CD8-positive, alpha-beta memory T cell (primary cell): ENCODE results near the gene EVA1B. TPM values are rescaled to one million over a fixed set of nuclear protein-coding genes. Genes with fewer than 3 reads are reported as not detected.

Experiments used
- CTCF ChIA-PET: fragments of 350-600 bp; sonication (Branson Sonifier 250); formaldehyde crosslinking; loops from one replicate; lab custom pipeline; 2021; ENCODE audit warnings: antibody characterized with exemption; lab: Charles Lee
- POLR2A ChIA-PET: fragments of 350-600 bp; sonication (Branson Sonifier 250); formaldehyde crosslinking; loops from one replicate; lab custom pipeline; 2021; ENCODE audit warnings: antibody characterized with exemption; lab: Charles Lee
- DNase-seq, 5 donors: peaks; one replicate each; pipeline versions ENCODE4 v3.0.0 to v3.0.0-alpha.2; 2020 to 2022; ENCODE audit warnings: mixed read lengths in 1 of 5
- H3K27ac ChIP-seq: one replicate; pipeline ENCODE4 v1.7.0; 2013; ENCODE audit warnings: low read depth, mild to moderate bottlenecking, low read length, moderate library complexity
- H3K27me3 ChIP-seq: 2 replicates; pipeline ENCODE4 v1.7.0; 2013; ENCODE audit warnings: low read length, mild to moderate bottlenecking; ENCODE audit not compliant: insufficient read depth, poor library complexity, severe bottlenecking
- H3K36me3 ChIP-seq: 2 replicates; pipeline ENCODE4 v1.7.0; 2013; ENCODE audit warnings: mild to moderate bottlenecking, low read length, moderate library complexity; ENCODE audit not compliant: insufficient read depth
- H3K4me1 ChIP-seq: 2 replicates; pipeline ENCODE4 v1.7.0; 2013; ENCODE audit warnings: mild to moderate bottlenecking, low read length, moderate library complexity; ENCODE audit not compliant: insufficient read depth
- H3K4me3 ChIP-seq: 2 replicates; pipeline ENCODE4 v1.7.0; 2013; ENCODE audit warnings: mild to moderate bottlenecking, low read length
- H3K9me3 ChIP-seq: 2 replicates; pipeline ENCODE4 v1.7.0; 2013; ENCODE audit warnings: mild to moderate bottlenecking, low read length
- H3K27ac Mint-ChIP-seq, 8 donors: one replicate each; pipeline ENCODE4 v1.8.0; 2020 to 2021; ENCODE audit warnings: mixed read lengths in 8 of 8, mild to moderate bottlenecking in 6 of 8, inconsistent platforms in 3 of 8, moderate library complexity in 3 of 8
- H3K27me3 Mint-ChIP-seq, 2 donors: one replicate each; pipeline ENCODE4 v1.8.0; 2020 to 2021; ENCODE audit warnings: mixed read lengths in 2 of 2, mild to moderate bottlenecking in 1 of 2, moderate library complexity in 1 of 2
- H3K36me3 Mint-ChIP-seq, 3 donors: one replicate each; pipeline ENCODE4 v1.8.0; 2020 to 2021; ENCODE audit warnings: mixed read lengths in 3 of 3, inconsistent platforms in 1 of 3, mild to moderate bottlenecking in 1 of 3
- H3K4me1 Mint-ChIP-seq, 3 donors: one replicate each; pipeline ENCODE4 v1.8.0; 2020 to 2021; ENCODE audit warnings: mixed read lengths in 3 of 3, inconsistent platforms in 1 of 3, mild to moderate bottlenecking in 1 of 3
- H3K4me3 Mint-ChIP-seq, 7 donors: one replicate each; pipeline ENCODE4 v1.8.0; 2020 to 2021; ENCODE audit warnings: mixed read lengths in 7 of 7, mild to moderate bottlenecking in 6 of 7, moderate library complexity in 4 of 7, inconsistent platforms in 2 of 7
- H3K9me3 Mint-ChIP-seq, 5 donors: one replicate each; pipeline ENCODE4 v1.8.0; 2020 to 2022; ENCODE audit warnings: mixed read lengths in 5 of 5, mild to moderate bottlenecking in 3 of 5, moderate library complexity in 2 of 5, inconsistent platforms in 1 of 5
- polyA plus RNA-seq: library from polyadenylated mRNA; unstranded; fragments of 300-500 nt; fragmentation: Illumina TruSeq; gene quantifications from one replicate; pipeline ENCODE4 v1.2.3, GENCODE V29; 2021
- total RNA-seq, 2 experiments: library from RNA; stranded (reverse); gene quantifications; one replicate each; pipeline ENCODE4 v1.2.3, GENCODE V29; 2021

Gene EVA1B
- total and polyA plus RNA-seq, 3 experiments from 2014 or later = 8.1 to 16.3 (median 13.6) TPM

DNA sequence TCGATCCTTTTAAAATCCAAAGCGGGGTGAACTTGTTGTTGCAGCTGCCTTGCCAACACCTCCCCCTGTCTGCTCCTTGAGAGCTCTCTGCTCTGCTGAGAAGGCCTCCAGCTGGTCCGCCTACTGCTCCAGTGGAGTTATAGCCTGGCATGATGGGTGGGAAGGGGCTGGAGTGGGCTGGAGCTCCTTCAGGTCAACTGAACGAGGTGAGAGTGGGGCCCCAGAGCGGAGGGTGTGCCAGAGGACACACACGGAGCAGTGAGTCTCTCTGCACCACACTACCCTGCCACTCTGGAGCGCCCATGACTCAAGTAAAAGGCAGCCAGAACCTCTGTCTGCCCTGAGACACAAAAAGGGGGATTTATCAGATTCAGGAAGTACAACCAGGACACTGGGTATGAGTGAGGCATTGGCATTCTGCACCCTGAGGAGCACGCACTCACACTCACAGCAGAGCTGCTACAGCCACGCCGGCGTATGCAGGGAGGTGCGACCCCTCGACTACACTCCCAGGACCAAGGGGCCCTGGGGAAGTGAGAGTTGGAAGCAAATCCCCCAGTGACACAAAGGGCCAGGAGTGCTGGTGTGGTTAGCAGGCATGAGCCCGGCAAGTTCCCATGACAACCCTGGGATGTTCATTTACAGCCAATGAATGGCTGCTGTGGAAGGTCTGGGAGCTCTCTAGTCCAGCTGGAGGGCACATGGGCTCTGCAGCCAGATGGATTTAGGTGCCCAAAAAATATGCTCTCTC is 28.0 kb upstream of the EVA1B start:
- Mint-ChIP-seq H3K27ac (peak overlapping the region in 1 of 8 donors; percentile 59), H3K9me3 (no peaks in the 10 kb centered on the region), H3K4me1 (peaks cover 8 to 11% (median 11%) of the 10 kb centered on the region in 3 donors), H3K36me3 (peaks cover 5 to 77% (median 20%) of the 10 kb centered on the region in 3 donors), H3K4me3 (no peak overlapping the region), H3K27me3 (no peaks in the 10 kb centered on the region)
- H3K27ac ChIP-seq = no peak overlapping the region
- no peak overlapping the region for H3K4me3 ChIP-seq
- H3K27me3 ChIP-seq = no peaks in the 10 kb centered on the region
- DNase-seq = no peak
- H3K36me3 ChIP-seq = peaks cover 43% of the 10 kb centered on the region
- POLR2A ChIA-PET = no interaction called here
- H3K4me1 ChIP-seq = peaks cover 21% of the 10 kb centered on the region
- H3K9me3 ChIP-seq = no peaks in the 10 kb centered on the region
- CTCF ChIA-PET = interaction anchor here (1.1 to 1.5 kb wide), 4 partner anchors 9 to 68 kb away, joined by 3 to 5 read pairs (median 4); no protein-coding TSS in a partner anchor

DNA sequence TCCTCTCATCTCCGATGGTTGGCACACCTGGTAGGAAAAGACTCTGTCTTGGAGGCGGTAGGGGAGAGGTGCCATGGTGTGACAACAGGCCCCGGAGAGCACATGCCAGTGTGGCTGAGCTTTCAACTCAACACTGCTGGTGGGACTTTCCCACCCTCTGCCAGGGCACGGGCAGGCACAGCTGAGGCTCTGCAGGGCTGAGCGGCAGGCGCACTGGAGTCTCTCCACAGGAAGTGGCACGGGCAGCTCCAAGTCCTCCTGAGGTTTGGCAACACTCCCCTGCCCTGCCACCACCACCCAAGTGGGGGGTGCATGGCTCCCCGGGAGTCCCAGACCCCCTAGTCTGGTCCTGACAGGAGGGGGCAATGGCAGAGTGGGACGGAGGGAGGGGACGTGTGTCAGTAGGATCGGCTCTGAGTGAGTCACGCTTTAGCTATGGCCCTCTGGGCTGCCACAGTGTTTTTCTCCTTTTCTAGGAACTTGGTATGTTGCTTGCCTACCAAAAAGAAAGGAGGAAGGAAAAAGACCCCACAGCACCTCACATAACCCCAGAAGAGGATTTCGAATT is 27.3 kb upstream of the EVA1B start:
- H3K36me3 ChIP-seq = peaks cover 41% of the 10 kb centered on the region
- H3K36me3 Mint-ChIP-seq = peaks cover 5 to 76% (median 20%) of the 10 kb centered on the region in 3 donors
- H3K4me3 ChIP-seq = peak overlapping the region; percentile 14
- peak overlapping the region in 5 of 8 donors; percentile 41 to 84 (median 79) for H3K27ac Mint-ChIP-seq
- no peaks in the 10 kb centered on the region for H3K9me3 Mint-ChIP-seq
- H3K27me3 Mint-ChIP-seq = no peaks in the 10 kb centered on the region
- H3K4me3 Mint-ChIP-seq = no peak overlapping the region
- H3K27ac ChIP-seq = no peak overlapping the region
- ChIA-PET CTCF (interaction anchor here (1.0 to 1.5 kb wide), 5 partner anchors 8 to 68 kb away, joined by 3 to 5 read pairs (median 3); no protein-coding TSS in a partner anchor), POLR2A (no interaction called here)
- no peaks in the 10 kb centered on the region for H3K27me3 ChIP-seq
- peak in 2 of 5 donors; percentile 16 to 50 for DNase-seq
- peaks cover 8 to 11% (median 11%) of the 10 kb centered on the region in 3 donors for H3K4me1 Mint-ChIP-seq
- peaks cover 21% of the 10 kb centered on the region for H3K4me1 ChIP-seq
- H3K9me3 ChIP-seq = no peaks in the 10 kb centered on the region

DNA sequence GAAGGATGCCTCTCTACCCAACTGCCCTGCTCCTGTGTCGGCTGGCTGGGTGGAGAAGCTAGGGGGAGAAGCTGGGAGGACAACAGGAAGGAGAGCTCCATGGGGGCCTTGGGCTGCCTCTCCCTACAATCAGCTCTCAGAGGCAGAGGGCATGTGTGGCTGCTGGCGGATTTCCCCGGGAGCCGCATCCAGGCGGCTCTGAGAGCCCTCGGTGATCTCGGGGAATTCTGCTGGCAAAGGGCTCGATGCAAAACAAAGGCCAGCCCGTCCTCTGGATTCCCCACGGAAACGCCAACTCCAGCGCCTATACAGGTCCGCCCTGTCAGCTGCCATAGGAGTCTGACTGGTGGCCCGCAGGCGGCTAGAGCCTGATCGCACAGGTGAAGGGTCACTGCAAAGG is 26.4 kb upstream of the EVA1B start:
- Histone ChIP-seq H3K9me3 (no peaks in the 10 kb centered on the region), H3K36me3 (peaks cover 32% of the 10 kb centered on the region), H3K27ac (no peak overlapping the region), H3K4me3 (no peak overlapping the region), H3K27me3 (no peaks in the 10 kb centered on the region), H3K4me1 (peaks cover 21% of the 10 kb centered on the region)
- Mint-ChIP-seq H3K36me3 (peaks cover 5 to 76% (median 16%) of the 10 kb centered on the region in 3 donors), H3K4me1 (peaks cover 8 to 11% (median 11%) of the 10 kb centered on the region in 3 donors), H3K4me3 (no peak overlapping the region), H3K27me3 (no peaks in the 10 kb centered on the region), H3K27ac (peak overlapping the region in 1 of 8 donors; percentile 68), H3K9me3 (no peaks in the 10 kb centered on the region)
- DNase-seq = no peak
- POLR2A ChIA-PET = interaction anchor here (0.6 kb wide), 1 partner anchor 38 kb away, joined by 3 read pairs; no protein-coding TSS in a partner anchor
- CTCF ChIA-PET = interaction anchor here (1.0 to 1.5 kb wide), 4 partner anchors 18 to 73 kb away, joined by 3 read pairs; no protein-coding TSS in a partner anchor

DNA sequence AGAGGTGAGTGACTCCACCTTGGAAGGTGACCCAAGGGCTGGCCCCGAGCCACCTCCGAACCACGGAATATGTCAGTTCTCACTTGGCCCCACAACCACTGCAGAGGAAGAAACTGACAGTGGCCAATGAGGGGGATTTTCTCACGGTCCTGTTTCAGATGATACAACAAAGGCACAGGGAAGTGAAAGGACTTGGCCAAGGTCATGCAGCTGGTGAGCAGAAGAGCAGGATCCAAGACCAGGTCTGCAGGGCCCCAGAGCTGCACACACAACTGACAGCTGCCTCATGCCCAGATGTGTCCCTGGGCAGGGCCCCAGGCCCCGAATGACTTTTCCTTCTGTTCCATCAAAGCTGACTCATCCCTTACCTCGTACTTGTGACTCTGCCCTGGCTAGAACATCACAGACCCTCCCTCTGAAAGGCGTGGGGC is 25.8 kb upstream of the EVA1B start:
- ChIA-PET POLR2A (interaction anchor here (0.6 to 0.7 kb wide), 2 partner anchors 39 to 51 kb away, joined by 3 read pairs; no protein-coding TSS in a partner anchor), CTCF (interaction anchor here (1.0 kb wide), 1 partner anchor 72 kb away, joined by 3 read pairs; no protein-coding TSS in a partner anchor)
- Histone ChIP-seq H3K9me3 (no peaks in the 10 kb centered on the region), H3K27me3 (no peaks in the 10 kb centered on the region), H3K27ac (no peak overlapping the region), H3K4me1 (peaks cover 21% of the 10 kb centered on the region), H3K36me3 (peaks cover 27% of the 10 kb centered on the region), H3K4me3 (no peak overlapping the region)
- peaks cover 8 to 11% (median 11%) of the 10 kb centered on the region in 3 donors for H3K4me1 Mint-ChIP-seq
- no peaks in the 10 kb centered on the region for H3K9me3 Mint-ChIP-seq
- H3K27ac Mint-ChIP-seq = no peak overlapping the region
- no peak overlapping the region for H3K4me3 Mint-ChIP-seq
- DNase-seq = no peak
- peaks cover 5 to 76% (median 13%) of the 10 kb centered on the region in 3 donors for H3K36me3 Mint-ChIP-seq
- H3K27me3 Mint-ChIP-seq = no peaks in the 10 kb centered on the region

DNA sequence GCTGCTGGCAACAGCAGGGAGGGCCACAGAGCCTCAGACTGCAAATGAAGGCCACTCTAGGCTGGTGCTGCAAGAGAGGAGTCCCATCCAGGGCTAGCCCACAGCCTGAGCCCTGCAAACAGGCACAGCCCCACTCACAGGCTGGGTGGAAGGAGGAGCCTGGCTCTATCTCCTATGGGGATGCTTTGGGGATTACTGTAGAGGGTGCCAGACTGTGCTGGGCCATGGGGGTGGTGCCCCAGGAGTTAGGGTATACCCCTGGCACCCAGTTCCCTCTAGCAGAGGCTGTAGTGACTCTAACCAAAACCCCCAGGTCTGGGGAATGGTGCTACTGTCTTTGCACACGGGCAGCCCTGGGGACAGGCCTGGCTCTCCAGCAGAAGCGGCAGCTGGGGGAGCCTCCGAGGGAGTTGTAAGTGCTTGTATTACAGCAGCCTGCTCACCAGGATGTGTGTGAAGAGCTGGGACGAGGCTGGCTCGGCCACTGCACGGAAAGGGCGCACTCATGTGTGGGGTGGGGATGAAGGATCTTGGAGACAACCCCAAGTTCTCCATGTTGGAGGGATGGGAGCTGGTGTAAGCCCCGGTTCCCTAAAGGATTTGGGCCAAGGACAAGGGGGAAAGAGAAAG is 23.4 kb upstream of the EVA1B start:
- peaks cover 5 to 76% (median 12%) of the 10 kb centered on the region in 3 donors for H3K36me3 Mint-ChIP-seq
- Histone ChIP-seq H3K4me3 (no peak overlapping the region), H3K27ac (no peak overlapping the region), H3K9me3 (no peaks in the 10 kb centered on the region), H3K36me3 (peaks cover 14% of the 10 kb centered on the region), H3K27me3 (no peaks in the 10 kb centered on the region), H3K4me1 (peaks cover 31% of the 10 kb centered on the region)
- H3K9me3 Mint-ChIP-seq = no peaks in the 10 kb centered on the region
- H3K4me1 Mint-ChIP-seq = peaks cover 10 to 11% (median 11%) of the 10 kb centered on the region in 3 donors
- no peak overlapping the region for H3K4me3 Mint-ChIP-seq
- no peak for DNase-seq
- H3K27me3 Mint-ChIP-seq = no peaks in the 10 kb centered on the region
- CTCF ChIA-PET = interaction anchor here (0.9 kb wide), 1 partner anchor 37 kb away, joined by 3 read pairs; no protein-coding TSS in a partner anchor
- POLR2A ChIA-PET = no interaction called here
- H3K27ac Mint-ChIP-seq = peak overlapping the region in 1 of 8 donors; percentile 17

DNA sequence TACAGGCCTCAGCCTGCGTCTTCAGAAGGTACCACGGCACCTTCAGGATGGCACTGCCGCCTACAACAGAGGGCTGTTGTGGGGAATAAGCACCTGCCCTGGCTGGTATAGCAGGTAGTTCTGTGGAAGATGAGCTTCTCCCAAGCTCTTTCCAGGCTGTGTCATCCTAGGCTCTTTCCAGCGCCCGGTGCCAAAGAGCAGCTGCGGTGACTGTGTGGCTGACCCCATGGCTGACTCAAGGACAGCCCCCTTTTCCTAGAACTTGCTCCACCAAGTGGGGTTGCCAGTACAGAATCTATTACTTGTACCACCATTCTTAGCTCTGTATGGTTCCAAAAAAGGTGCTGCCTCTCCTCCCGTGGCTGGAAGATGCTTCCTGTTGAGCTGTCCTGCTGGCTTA is 21.9 kb upstream of the EVA1B start:
- Mint-ChIP-seq H3K4me3 (no peak overlapping the region), H3K9me3 (no peaks in the 10 kb centered on the region), H3K27me3 (no peaks in the 10 kb centered on the region), H3K36me3 (peaks cover 12 to 83% (median 14%) of the 10 kb centered on the region in 3 donors), H3K27ac (peak overlapping the region in 1 of 8 donors; percentile 88), H3K4me1 (peaks cover 1 to 2% (median 2%) of the 10 kb centered on the region in 3 donors)
- peaks cover 16% of the 10 kb centered on the region for H3K4me1 ChIP-seq
- DNase-seq = no peak
- no peaks in the 10 kb centered on the region for H3K27me3 ChIP-seq
- no peak overlapping the region for H3K27ac ChIP-seq
- no peak overlapping the region for H3K4me3 ChIP-seq
- H3K9me3 ChIP-seq = no peaks in the 10 kb centered on the region
- CTCF ChIA-PET = interaction anchor here (1.4 kb wide), 1 partner anchor 76 kb away, joined by 4 read pairs; no protein-coding TSS in a partner anchor
- H3K36me3 ChIP-seq = peaks cover 14% of the 10 kb centered on the region
- POLR2A ChIA-PET = no interaction called here

DNA sequence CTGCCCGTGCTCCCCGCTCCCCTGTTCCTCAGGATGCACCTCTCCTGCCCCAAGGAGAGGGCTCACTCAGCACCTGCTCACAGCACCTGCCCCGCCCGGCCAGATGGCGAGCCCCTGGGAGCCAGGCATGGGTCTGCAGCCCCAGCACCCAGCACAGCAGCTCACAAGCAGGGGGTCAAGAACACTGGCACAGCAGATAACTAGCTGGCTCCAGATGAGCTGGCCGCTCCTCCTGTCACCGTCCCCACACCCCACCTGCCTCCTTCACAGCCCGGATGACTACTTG is 20.9 kb upstream of the EVA1B start:
- no peak overlapping the region for H3K27ac ChIP-seq
- ChIA-PET CTCF (interaction anchor here (1.4 to 4.1 kb wide), 2 partner anchors 75 to 77 kb away, joined by 4 to 22 read pairs; no protein-coding TSS in a partner anchor), POLR2A (no interaction called here)
- no peak overlapping the region for H3K4me3 ChIP-seq
- Mint-ChIP-seq H3K4me1 (peaks cover 0 to 3% (median 3%) of the 10 kb centered on the region in 3 donors), H3K27ac (no peak overlapping the region), H3K4me3 (no peak overlapping the region), H3K9me3 (no peaks in the 10 kb centered on the region), H3K36me3 (peaks cover 12 to 85% (median 14%) of the 10 kb centered on the region in 3 donors), H3K27me3 (no peaks in the 10 kb centered on the region)
- peaks cover 10% of the 10 kb centered on the region for H3K4me1 ChIP-seq
- no peaks in the 10 kb centered on the region for H3K27me3 ChIP-seq
- H3K9me3 ChIP-seq = no peaks in the 10 kb centered on the region
- DNase-seq = no peak
- peaks cover 14% of the 10 kb centered on the region for H3K36me3 ChIP-seq
